Stimulated activated CD4-positive, alpha-beta T cell treated with anti-CD3 and anti-CD28 coated beads, Interleukin-15, amount 100 ng/mL, for 1 hour (primary cell): Measurements from ENCODE around the gene CACNA2D3.
"Not testable (repeated sequence)": the region's sequence is repeated elsewhere in the genome, so short reads cannot be mapped to it uniquely, and the experiment has no call there.

Source experiments
- DNase-seq, 2 donors: peaks; one replicate each; pipeline ENCODE4 v3.0.0-alpha.2; 2020; ENCODE audit warnings: low read depth in 1 of 2, low spot score in 1 of 2

Gene CACNA2D3

GRCh38 chr3:55111906-55112305, 989.6 kb downstream of the CACNA2D3 start:
- DNase-seq: not testable (repeated sequence)

- DNase-seq: no peak
Measured at GRCh38 chr3:55118451-55118850, 996.1 kb downstream of the CACNA2D3 start.

GRCh38 chr3:55119268-55119667, 996.9 kb downstream of the CACNA2D3 start:
- DNase-seq: no peak

GRCh38 chr3:55122312-55122711, 1000.0 kb downstream of the CACNA2D3 start:
- no peak for DNase-seq
